HepG2 (cell line): ENCODE data around the gene SELENOS.

Experiments
- MIER3 ChIP-seq: IDR thresholded peaks from 2 replicates; pipeline ENCODE4 v1.6.1; 2016; ENCODE audit warnings: missing compliant biosample characterization, borderline replicate concordance
- ZBTB1 ChIP-seq: sonication (generic); formaldehyde crosslinking; IDR thresholded peaks from 2 replicates; pipeline ENCODE4 v1.4.0; 2020; ENCODE audit warnings: missing genetic modification reagents, borderline replicate concordance
- ZNF432 ChIP-seq: sonication (generic); formaldehyde crosslinking; IDR thresholded peaks from 2 replicates; pipeline ENCODE4 v1.5.0; 2020; ENCODE audit warnings: missing genetic modification reagents, mild to moderate bottlenecking, borderline replicate concordance

DNA sequence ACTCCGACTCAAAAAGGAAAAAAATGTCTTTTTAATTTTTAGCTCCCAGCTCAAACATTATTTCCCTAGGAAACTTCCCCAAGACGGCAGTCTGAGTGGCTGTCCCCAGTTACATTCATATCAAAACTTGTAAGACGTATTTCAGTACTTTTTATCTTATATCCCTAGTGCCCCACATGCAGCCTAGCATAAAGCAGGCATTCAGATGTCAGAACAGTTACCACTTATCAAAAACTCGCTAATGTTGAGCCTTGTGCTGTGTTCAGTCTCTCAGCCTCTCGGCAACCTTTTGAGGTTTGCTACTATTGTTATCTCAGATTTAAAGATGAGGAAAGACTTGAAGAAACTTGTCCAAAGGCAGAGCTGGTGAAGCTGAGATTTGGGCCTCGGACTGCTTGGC is 6.6 kb upstream of the SELENOS start:
- no peak for TF ChIP-seq ZNF432
- TF ChIP-seq ZBTB1, result no peak
- no peak for TF ChIP-seq MIER3 (CRISPR knock-in tag)
